Activated naive CD4-positive, alpha-beta T cell treated with anti-CD3 and anti-CD28 coated beads, Interleukin-2, amount 50 U/mL, for 72 hours (primary cell): ENCODE data around the gene MAPK8. TPM values are rescaled to one million over a fixed set of nuclear protein-coding genes. Genes with fewer than 3 reads are reported as not detected.

ENCODE experiments used
- ATAC-seq, 2 donors: fragments of 150-1000 bp; cut with Tn5 transposase; 2 replicates each; pipeline ENCODE4 v1.10.0; 2021; ENCODE audit warnings: mild to moderate bottlenecking in 2 of 2, moderate library complexity in 2 of 2
- DNase-seq, 2 donors: peaks; one replicate each; pipeline ENCODE4 v3.0.0; 2021 to 2022; ENCODE audit warnings: low spot score in 2 of 2
- H3K27ac Mint-ChIP-seq, 2 donors: one replicate each; pipeline ENCODE4 v1.8.0; 2022; ENCODE audit warnings: mild to moderate bottlenecking in 2 of 2, mixed read lengths in 2 of 2
- H3K36me3 Mint-ChIP-seq, 2 donors: one replicate each; pipeline ENCODE4 v1.8.0; 2022; ENCODE audit warnings: mixed read lengths in 2 of 2
- H3K9me3 Mint-ChIP-seq, 2 donors: one replicate each; pipeline ENCODE4 v1.8.0; 2022; ENCODE audit warnings: mixed read lengths in 2 of 2
- total RNA-seq, 2 donors: library from RNA; stranded (reverse); gene quantifications; one replicate each; pipeline ENCODE4 v1.2.3, GENCODE V29; 2022

MAPK8 gene
- total RNA-seq, 2 donors from 2014 or later: 26.5 to 41.3 TPM

GRCh38 chr10:48287417-48288391 is 18.8 kb upstream of the MAPK8 start:
- H3K9me3 Mint-ChIP-seq: peaks cover 6 to 12% of the 10 kb centered on the region in 2 donors
- ATAC-seq: no peak
- no peak overlapping the region for H3K27ac Mint-ChIP-seq

DNA sequence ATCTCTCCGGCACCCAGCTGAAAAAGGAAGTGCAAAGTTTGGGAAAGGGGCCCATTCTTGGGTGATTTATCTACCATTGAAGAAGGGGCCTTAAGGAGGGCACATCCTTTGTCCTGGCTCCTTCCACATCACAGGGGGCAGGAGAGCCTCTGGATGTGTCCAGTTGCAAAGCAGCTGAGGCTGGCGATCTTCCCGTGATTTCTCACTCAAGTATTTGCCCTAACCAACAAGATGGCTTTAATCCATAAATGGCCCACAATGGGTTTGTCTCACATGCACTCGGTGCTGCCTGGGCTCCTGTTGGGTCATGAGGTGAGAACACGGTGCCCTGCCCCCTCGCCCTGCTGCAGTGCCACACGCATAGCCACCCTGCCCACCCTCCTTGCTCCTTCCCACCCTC is 17.8 kb upstream of the MAPK8 start:
- ATAC-seq (no peak), DNase-seq (no peak)
- Mint-ChIP-seq H3K27ac (no peak overlapping the region), H3K9me3 (peaks cover 5 to 10% of the 10 kb centered on the region in 2 donors), H3K36me3 (peaks cover 0 to 20% of the 10 kb centered on the region in 2 donors)

More at GRCh38 chr10:48287417-48288391, 18.8 kb upstream of the MAPK8 start:
- DNase-seq: no peak
- peaks cover 0 to 21% of the 10 kb centered on the region in 2 donors for H3K36me3 Mint-ChIP-seq

GRCh38 chr10:48289501-48290238 is 16.8 kb upstream of the MAPK8 start:
- H3K36me3 Mint-ChIP-seq: peaks cover 0 to 14% of the 10 kb centered on the region in 2 donors
- no peak overlapping the region for H3K27ac Mint-ChIP-seq
- ATAC-seq: peak; percentile 50 to 59
- peaks cover 0 to 5% of the 10 kb centered on the region in 2 donors for H3K9me3 Mint-ChIP-seq
- peak in 1 of 2 donors; percentile 51 for DNase-seq

DNA sequence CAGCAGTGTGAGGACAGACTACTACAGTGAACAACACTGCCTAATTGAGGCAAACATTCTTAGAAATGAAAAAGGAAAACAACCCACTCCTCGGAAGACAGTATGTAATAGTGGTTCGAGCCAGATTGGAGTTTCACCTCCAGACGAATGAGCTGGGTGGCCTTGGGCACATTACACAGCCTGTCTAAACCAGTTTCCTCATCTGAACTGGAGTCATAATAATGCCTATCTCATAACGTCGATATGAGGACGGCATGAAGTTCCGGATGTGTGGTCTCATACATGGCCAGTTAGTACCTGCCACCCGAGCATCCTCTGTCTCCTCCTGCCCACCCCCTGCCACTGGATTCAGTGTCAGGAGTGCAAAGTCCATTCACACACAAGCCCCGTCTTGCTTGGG is 16.2 kb upstream of the MAPK8 start:
- Mint-ChIP-seq H3K36me3 (peaks cover 0 to 8% of the 10 kb centered on the region in 2 donors), H3K27ac (no peak overlapping the region), H3K9me3 (no peaks in the 10 kb centered on the region)
- no peak for DNase-seq
- no peak for ATAC-seq

- Mint-ChIP-seq H3K36me3 (peaks cover 0 to 5% of the 10 kb centered on the region in 2 donors), H3K27ac (no peak overlapping the region), H3K9me3 (no peaks in the 10 kb centered on the region)
- DNase-seq (no peak), ATAC-seq (no peak)
Observed at GRCh38 chr10:48291190-48291589, 15.3 kb upstream of the MAPK8 start.

GRCh38 chr10:48292616-48293015 is 13.9 kb upstream of the MAPK8 start:
- no peak for ATAC-seq
- H3K9me3 Mint-ChIP-seq: no peaks in the 10 kb centered on the region
- no peaks in the 10 kb centered on the region for H3K36me3 Mint-ChIP-seq
- no peak overlapping the region for H3K27ac Mint-ChIP-seq
- DNase-seq: no peak

- ATAC-seq: no peak
- DNase-seq: no peak
- no peak overlapping the region for H3K27ac Mint-ChIP-seq
- no peaks in the 10 kb centered on the region for H3K9me3 Mint-ChIP-seq
- H3K36me3 Mint-ChIP-seq: no peaks in the 10 kb centered on the region
Observed at GRCh38 chr10:48294431-48294830, 12.0 kb upstream of the MAPK8 start.

- Mint-ChIP-seq H3K36me3 (no peaks in the 10 kb centered on the region), H3K27ac (peak overlapping the region in 1 of 2 donors; percentile 52), H3K9me3 (no peaks in the 10 kb centered on the region)
- no peak for ATAC-seq
- DNase-seq: no peak
Observed at GRCh38 chr10:48296576-48297098, 9.8 kb upstream of the MAPK8 start.

DNA sequence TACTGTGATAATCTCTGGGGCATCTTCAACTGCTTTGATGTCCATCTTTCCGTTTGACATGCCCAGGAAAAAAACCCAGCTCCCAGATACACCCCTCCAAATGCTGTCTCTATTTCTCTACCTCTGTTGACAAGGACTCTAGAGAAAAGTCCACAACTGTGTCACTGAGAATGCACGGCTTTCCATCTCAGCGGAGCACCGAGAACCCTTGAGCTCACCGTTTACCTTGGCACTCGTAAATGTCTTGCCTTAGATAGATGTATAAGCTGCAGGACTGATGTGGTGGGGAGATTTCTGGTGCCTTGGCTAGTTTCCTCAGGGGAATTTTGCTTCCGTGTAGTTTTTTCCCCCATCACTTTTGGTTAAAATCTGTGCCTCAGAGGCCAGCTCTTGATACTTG is 7.4 kb upstream of the MAPK8 start:
- ATAC-seq: no peak
- Mint-ChIP-seq H3K9me3 (no peaks in the 10 kb centered on the region), H3K27ac (peak overlapping the region in 1 of 2 donors; percentile 30), H3K36me3 (no peaks in the 10 kb centered on the region)
- no peak for DNase-seq

DNA sequence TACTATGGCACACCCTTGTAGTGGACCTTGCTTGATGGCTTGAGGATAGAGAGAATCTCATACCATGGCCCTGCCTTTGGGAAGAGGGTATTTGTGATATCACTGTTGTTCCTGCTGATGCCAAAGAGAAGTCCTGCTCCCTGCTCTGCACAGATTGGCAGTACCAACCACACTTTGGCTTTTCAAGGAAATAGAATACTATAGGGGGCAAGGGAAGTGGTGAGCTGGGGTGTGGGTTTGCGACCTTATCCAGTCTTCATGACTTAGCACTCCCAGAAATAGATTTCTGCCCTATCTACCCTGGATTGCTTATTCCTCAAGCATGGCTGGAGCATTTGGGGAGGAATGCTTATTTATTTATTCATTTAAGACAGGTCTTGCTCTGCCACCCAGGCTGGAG is 6.8 kb upstream of the MAPK8 start:
- DNase-seq (no peak), ATAC-seq (no peak)
- H3K27ac Mint-ChIP-seq: no peak overlapping the region
- no peaks in the 10 kb centered on the region for H3K9me3 Mint-ChIP-seq
- H3K36me3 Mint-ChIP-seq: no peaks in the 10 kb centered on the region

GRCh38 chr10:48300556-48300955 is 5.9 kb upstream of the MAPK8 start:
- no peaks in the 10 kb centered on the region for H3K36me3 Mint-ChIP-seq
- no peak for DNase-seq
- ATAC-seq: no peak
- no peaks in the 10 kb centered on the region for H3K9me3 Mint-ChIP-seq
- H3K27ac Mint-ChIP-seq: no peak overlapping the region

DNA sequence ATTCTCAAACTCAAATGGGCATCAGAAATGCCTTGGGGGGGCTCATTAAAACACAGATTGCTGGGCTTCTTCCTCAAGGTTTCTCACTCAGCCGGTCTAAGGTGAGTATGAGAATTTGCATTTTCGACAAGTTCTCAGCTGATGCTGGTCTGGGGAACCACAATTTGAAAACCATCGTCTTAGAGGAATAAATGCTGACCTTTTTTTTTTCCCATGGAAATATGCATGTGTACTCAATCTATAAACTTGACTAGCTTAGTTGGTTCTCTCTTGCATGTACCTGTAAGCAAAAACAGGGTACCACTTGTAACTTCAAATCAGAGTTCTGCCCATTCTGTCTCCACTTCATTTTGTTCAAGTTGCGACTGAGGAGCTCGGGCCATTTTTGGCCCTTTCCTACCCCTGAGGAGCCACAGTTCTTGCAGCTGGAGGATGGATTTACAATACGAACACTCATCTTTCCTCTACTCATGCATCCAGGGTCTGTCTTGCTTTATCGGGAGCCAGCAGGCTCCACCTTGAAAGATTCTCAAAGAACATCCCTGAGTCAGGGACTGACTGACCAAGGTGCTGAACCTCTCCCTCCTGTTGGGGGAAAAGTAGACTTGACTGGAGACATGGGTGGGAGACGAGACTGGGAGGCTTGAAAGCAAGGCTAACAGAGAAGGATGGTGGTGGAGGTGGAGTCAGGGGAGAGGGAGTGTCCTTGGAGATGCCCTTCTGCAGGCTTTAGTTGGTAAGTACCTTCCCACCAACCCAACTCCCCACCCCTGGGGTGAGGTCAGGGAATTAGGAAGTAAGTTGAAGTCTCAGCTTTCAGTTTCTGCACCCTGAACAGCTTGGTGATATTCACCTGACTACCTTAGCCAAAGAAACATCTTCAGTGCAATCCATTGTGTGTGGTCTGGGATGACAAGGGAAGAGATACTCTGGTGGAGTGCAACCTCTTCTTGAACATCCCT is 3.7 kb upstream of the MAPK8 start:
- ATAC-seq: no peak
- DNase-seq: no peak
- Mint-ChIP-seq H3K9me3 (no peaks in the 10 kb centered on the region), H3K36me3 (peaks cover 6 to 7% of the 10 kb centered on the region in 2 donors), H3K27ac (no peak overlapping the region)

DNA sequence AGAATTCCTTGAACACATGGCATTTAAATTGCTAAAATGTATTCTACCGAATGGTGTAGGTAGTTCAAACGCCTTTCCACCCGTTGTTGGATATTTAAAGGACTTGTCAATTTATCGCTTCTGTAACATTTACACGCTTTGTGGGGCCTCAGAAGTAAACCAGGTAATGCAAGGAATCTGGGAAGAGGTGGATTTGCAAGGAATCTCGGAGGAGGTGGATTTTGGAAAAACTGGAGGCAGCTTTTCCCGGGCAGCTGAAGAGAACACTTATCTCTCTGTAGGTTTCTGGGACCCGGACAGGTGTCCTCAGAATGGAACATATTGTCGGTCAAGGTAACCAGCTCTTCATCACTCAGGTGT is 592 bp upstream of the MAPK8 start:
- H3K27ac Mint-ChIP-seq: peak overlapping the region; percentile 25 to 52
- H3K9me3 Mint-ChIP-seq: no peaks in the 10 kb centered on the region
- H3K36me3 Mint-ChIP-seq: peaks cover 6 to 7% of the 10 kb centered on the region in 2 donors
- no peak for ATAC-seq
- no peak for DNase-seq

DNA sequence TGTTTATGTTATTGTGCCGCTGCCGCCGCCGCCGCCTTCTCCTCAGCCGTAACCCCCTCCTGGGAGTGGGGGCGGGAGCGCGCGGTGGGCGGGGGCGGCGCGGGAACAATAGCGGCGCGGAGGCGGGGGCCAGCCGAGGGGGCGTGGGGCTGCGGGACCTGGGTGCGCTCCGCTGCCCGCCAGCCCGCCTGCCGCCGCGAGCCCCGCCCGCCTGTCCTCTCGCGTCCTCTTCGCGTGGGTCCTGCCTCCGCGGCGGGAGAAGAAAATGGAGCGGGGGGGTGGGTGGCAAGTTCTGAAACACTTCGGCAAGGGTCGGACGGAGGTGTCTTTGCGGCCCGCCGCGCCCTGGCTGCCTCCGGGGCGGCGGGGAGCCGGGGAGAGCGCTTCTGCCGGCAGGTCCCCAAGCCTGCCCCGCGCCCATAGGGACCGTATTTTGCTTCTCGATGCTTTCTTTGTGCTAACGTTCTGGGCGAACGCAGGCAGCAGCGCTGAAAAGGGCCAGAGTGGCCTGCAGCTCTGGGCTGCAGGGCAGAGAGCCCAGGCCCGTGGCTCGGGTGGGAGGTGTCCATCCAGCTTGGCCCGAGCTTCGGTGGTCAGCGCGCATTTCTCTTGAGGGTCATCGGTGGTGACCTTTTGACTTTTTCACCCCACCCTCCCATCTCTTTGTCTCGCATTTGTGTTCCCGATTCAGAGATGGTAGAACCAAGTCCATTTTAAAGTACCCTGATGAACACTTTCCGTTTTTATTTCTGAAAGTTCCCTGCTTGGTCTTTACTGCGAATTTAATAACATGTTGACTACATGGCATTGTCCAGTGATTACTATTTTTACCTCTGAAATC is 613 bp downstream of the MAPK8 start:
- ATAC-seq (peak; percentile 35 to 39), DNase-seq (peak in 1 of 2 donors; percentile 42)
- H3K36me3 Mint-ChIP-seq: peaks cover 6 to 7% of the 10 kb centered on the region in 2 donors

DNA sequence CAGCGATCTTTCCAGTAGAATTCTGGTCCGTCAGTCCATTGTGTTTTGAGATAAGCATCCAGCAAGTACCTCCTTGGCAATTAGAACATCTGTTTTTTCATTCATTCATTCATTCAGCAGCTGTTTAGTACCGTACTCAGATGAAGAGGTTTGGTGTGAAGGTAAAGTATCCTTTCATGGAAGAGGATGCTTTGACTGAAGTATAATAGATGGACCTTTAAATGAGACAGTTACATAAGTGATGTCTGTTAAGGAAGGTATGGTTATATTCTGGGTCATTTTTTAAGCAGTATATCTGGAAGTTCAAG is 1.2 kb downstream of the MAPK8 start:
- ATAC-seq (no peak), DNase-seq (no peak)
- H3K9me3 Mint-ChIP-seq: no peaks in the 10 kb centered on the region
- H3K27ac Mint-ChIP-seq: peak overlapping the region; percentile 85 to 89
- H3K36me3 Mint-ChIP-seq: peaks cover 6 to 7% of the 10 kb centered on the region in 2 donors

More for the DNA sequence above, 613 bp downstream of the MAPK8 start:
- Mint-ChIP-seq H3K27ac (peak overlapping the region; percentile 85 to 89), H3K9me3 (no peaks in the 10 kb centered on the region)
